ENCODE data around the gene SLC9C1.

- no peak for TF ChIP-seq CTCF (conservative IDR thresholded peaks at IDR 0.05)
- TF ChIP-seq ZFX (IDR thresholded peaks at IDR 0.05), result no peak
These were observed 158.0 kb downstream of the SLC9C1 start for GRCh38 chr3:112136046-112136445.

Measured in C4-2B (cell line).